Activated CD4-positive, alpha-beta T cell treated with anti-CD3 and anti-CD28 coated beads for 48 hours (primary cell): ENCODE data around the gene MYO15B.

Source experiments
- DNase-seq: peaks from one replicate; pipeline ENCODE4 v3.0.0-alpha.2; 2020

The MYO15B gene

DNA sequence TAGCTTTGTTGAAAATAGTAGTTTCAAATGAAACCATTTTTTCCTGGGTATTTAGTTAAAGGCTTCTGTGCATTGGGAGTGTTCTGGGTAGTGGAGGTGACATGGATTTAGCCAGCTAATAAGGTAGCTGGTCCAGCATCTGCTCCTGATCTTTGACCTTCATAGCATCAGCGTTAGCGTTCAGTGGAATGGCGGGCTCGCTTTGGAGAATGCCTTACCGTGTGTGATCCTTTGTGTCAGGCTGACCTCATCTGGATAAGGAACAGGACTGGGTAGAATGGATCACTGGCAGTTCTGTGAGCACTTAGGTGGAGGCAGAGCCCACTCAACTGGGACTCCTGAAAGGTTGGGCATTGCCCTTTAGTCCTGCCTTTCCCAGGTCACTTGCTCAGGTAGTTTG is 83.3 kb downstream of the MYO15B start:
- no peak for DNase-seq

DNA sequence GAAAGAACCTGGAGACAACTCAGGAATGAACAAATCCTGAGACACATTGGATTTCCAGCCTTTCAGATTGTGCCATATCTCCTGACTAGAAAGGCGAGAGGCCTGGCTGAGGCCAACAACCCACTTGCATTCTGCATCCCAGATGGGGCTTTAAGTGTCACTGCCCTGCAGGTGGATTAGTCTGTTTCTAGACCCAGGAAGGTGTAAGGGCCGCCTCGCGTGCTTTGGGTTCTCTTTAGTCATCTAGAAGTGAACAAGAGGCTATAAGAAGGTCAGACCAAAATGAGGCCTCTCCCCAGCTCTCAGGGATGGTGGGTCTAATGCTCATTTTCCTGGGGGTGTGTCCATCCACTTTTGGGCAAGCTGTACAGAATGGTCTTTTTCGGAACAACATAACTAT is 84.4 kb downstream of the MYO15B start:
- no peak for DNase-seq

DNA sequence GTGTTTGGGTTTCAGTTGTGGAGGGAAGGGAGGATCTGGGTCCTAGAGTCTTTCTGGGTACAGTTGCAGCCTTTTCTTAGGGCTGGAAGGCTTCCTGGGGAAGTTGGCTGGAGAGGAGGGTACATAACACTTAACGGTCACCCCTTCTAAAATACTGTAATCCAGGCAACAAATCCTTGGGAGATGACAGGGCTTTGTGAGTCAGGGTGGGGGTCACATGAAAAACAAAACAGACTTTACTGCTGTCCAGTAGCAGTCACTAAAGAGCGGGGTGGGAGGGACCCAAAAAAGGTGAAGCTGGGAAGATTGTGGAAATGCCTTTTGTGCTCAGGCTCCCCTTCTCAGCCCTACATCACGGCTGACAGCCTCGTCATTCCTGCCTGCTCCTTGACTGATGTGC is 85.9 kb downstream of the MYO15B start:
- DNase-seq: no peak
